K562 (cell line): ENCODE measurements around the gene SPRR2E. TPM values are rescaled to one million over a fixed set of nuclear protein-coding genes. Genes with fewer than 3 reads are reported as not detected.

ENCODE experiments used
- BDP1 ChIP-seq: IDR thresholded peaks from 3 replicates; pipeline ENCODE4 v1.6.1; 2011; ENCODE audit not compliant: insufficient read length, insufficient read depth
- CTBP1 ChIP-seq: fragments of 450-650 bp; IDR thresholded peaks from 2 replicates; pipeline ENCODE4 v1.6.1; 2016; ENCODE audit warnings: borderline replicate concordance
- LEF1 ChIP-seq: fragments of 450-650 bp; IDR thresholded peaks from 2 replicates; pipeline ENCODE4 v1.6.1; 2016; ENCODE audit warnings: mild to moderate bottlenecking
- MCM5 ChIP-seq: fragments of 450-650 bp; IDR thresholded peaks from 2 replicates; pipeline ENCODE4 v1.6.1; 2016; ENCODE audit warnings: low read depth
- PCBP1 ChIP-seq: fragments of 200-400 bp; formaldehyde crosslinking; IDR thresholded peaks from 2 replicates; pipeline ENCODE4 v1.6.1; 2018; ENCODE audit warnings: mild to moderate bottlenecking, low read depth, low read length; ENCODE audit not compliant: poor library complexity, severe bottlenecking
- POLR2B ChIP-seq: fragments of 450-650 bp; IDR thresholded peaks from 2 replicates; pipeline ENCODE4 v1.6.1; 2018; ENCODE audit warnings: low read depth; ENCODE audit not compliant: partially characterized antibody
- POLR2H ChIP-seq: IDR thresholded peaks from 2 replicates; pipeline ENCODE4 v1.6.1; 2016; ENCODE audit warnings: missing genetic modification characterization, low read depth, mild to moderate bottlenecking, control low read depth, missing compliant biosample characterization, moderate library complexity
- RFX7 ChIP-seq: fragments of 250-450 bp; sonication (Bioruptor Pico); IDR thresholded peaks from 2 replicates; pipeline ENCODE4 v1.5.1; 2021; ENCODE audit warnings: mild to moderate bottlenecking
- SIRT6 ChIP-seq: IDR thresholded peaks from one replicate; pipeline ENCODE4 v1.6.1; 2012; ENCODE audit warnings: low read depth, mild to moderate bottlenecking, control low read depth, inconsistent platforms, low read length, moderate library complexity
- SOX6 ChIP-seq: fragments of 450-650 bp; IDR thresholded peaks from 2 replicates; pipeline ENCODE4 v1.6.1; 2014; ENCODE audit warnings: mild to moderate bottlenecking
- SUPT5H ChIP-seq: fragments of 450-650 bp; IDR thresholded peaks from 2 replicates; pipeline ENCODE4 v1.6.1; 2016
- U2AF1 ChIP-seq: fragments of 200-400 bp; formaldehyde crosslinking; optimal IDR thresholded peaks from 2 replicates; pipeline ENCODE3; 2017; ENCODE audit warnings: mild to moderate bottlenecking, low read depth, low read length, moderate library complexity
- ZEB2 ChIP-seq: fragments of 450-650 bp; IDR thresholded peaks from 2 replicates; pipeline ENCODE4 v1.6.1; 2016
- ZNF184 ChIP-seq: sonication (generic); formaldehyde crosslinking; IDR thresholded peaks from 2 replicates; pipeline ENCODE4 v1.5.0; 2020; ENCODE audit warnings: missing genetic modification reagents
- ZNF277 ChIP-seq: fragments of 250-450 bp; sonication (Bioruptor Pico); IDR thresholded peaks from 2 replicates; pipeline ENCODE4 v1.8.0; 2022; ENCODE audit warnings: inconsistent platforms, mild to moderate bottlenecking, moderate library complexity, borderline replicate concordance
- ZNF609 ChIP-seq: sonication (generic); formaldehyde crosslinking; IDR thresholded peaks from 2 replicates; pipeline ENCODE4 v1.8.1; 2023; ENCODE audit warnings: missing genetic modification reagents, mild to moderate bottlenecking, borderline replicate concordance
- polyA plus RNA-seq, 8 experiments: library from polyadenylated mRNA; depleted of rRNA in 4 of 8; stranded (reverse) in 5 of 8; unstranded in 3 of 8; fragments of >200 nt; fragmentation: Nextera tagmentation in 2 of 8; fragmentation: Illumina TruSeq in 1 of 8; extraction: Ambion mirVana in 2 of 8; extraction: Trizol in 1 of 8; gene quantifications; 2 replicates each; pipeline versions ENCODE4 v1.2.1 to v1.2.3, GENCODE V29; 2011 to 2014; ENCODE audit warnings: inconsistent platforms in 1 of 8, missing spikeins in 1 of 8
- total RNA-seq, 7 experiments: library from RNA; depleted of rRNA in 6 of 7; stranded (reverse); fragments of >200 nt in 6 of 7; fragmentation: Illumina TruSeq in 2 of 7; extraction: Trizol in 2 of 7; gene quantifications; 2 replicates each; pipeline versions ENCODE4 v1.2.1 to v1.2.3, GENCODE V29; 2011 to 2021; ENCODE audit warnings: low replicate concordance in 1 of 7
- TF ChIP-seq, protein P1 (sequence below): fragments of 450-650 bp; IDR thresholded peaks from 2 replicates; pipeline ENCODE4 v1.6.1; 2014; ENCODE audit warnings: low read depth, mild to moderate bottlenecking, moderate library complexity, borderline replicate concordance
- TF ChIP-seq, protein P2 (sequence below): sonication (generic); formaldehyde crosslinking; IDR thresholded peaks from 2 replicates; pipeline ENCODE4 v1.8.0; 2022; ENCODE audit warnings: missing genetic modification reagents, mild to moderate bottlenecking, borderline replicate concordance

SPRR2E gene
- total and polyA plus RNA-seq, 9 of the 15 experiments (the other 6 are each of a cell fraction or from before 2014, with no cell fraction given): not detected

- TF ChIP-seq ZNF609 (no peak), SOX6 (no peak; the same call in 1 of the 2 replicates), ZNF277 (CRISPR knock-in tag) (no peak), BDP1 (no peak), MCM5 (no peak), RFX7 (CRISPR knock-in tag) (no peak), PCBP1 (no peak), POLR2H (tag) (no peak), LEF1 (no peak), SIRT6 (no peak), ZNF184 (CRISPR knock-in tag) (no peak), POLR2B (no peak), CTBP1 (0 out of 2 replicates have a peak, but pooled peaks have one; percentile 21), SUPT5H (no peak), U2AF1 (no peak), ZEB2 (0 out of 2 replicates have a peak, but pooled peaks have one; percentile 53)
- TF ChIP-seq, protein P1, sequence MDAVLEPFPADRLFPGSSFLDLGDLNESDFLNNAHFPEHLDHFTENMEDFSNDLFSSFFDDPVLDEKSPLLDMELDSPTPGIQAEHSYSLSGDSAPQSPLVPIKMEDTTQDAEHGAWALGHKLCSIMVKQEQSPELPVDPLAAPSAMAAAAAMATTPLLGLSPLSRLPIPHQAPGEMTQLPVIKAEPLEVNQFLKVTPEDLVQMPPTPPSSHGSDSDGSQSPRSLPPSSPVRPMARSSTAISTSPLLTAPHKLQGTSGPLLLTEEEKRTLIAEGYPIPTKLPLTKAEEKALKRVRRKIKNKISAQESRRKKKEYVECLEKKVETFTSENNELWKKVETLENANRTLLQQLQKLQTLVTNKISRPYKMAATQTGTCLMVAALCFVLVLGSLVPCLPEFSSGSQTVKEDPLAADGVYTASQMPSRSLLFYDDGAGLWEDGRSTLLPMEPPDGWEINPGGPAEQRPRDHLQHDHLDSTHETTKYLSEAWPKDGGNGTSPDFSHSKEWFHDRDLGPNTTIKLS: no peak
- TF ChIP-seq, protein P2, sequence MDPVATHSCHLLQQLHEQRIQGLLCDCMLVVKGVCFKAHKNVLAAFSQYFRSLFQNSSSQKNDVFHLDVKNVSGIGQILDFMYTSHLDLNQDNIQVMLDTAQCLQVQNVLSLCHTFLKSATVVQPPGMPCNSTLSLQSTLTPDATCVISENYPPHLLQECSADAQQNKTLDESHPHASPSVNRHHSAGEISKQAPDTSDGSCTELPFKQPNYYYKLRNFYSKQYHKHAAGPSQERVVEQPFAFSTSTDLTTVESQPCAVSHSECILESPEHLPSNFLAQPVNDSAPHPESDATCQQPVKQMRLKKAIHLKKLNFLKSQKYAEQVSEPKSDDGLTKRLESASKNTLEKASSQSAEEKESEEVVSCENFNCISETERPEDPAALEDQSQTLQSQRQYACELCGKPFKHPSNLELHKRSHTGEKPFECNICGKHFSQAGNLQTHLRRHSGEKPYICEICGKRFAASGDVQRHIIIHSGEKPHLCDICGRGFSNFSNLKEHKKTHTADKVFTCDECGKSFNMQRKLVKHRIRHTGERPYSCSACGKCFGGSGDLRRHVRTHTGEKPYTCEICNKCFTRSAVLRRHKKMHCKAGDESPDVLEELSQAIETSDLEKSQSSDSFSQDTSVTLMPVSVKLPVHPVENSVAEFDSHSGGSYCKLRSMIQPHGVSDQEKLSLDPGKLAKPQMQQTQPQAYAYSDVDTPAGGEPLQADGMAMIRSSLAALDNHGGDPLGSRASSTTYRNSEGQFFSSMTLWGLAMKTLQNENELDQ (CRISPR knock-in tag): no peak
Observed at GRCh38 chr1:153072806-153073726, 21.3 kb downstream of the SPRR2E start (continued).
